NCI-H2196 (cell line): ENCODE data around the gene CDH11.

Experiments used
- DNase-seq: peaks from one replicate; lab custom pipeline; 2025; ENCODE audit not compliant: unreplicated experiment; lab: John Stamatoyannopoulos, UW

Gene CDH11

GRCh38 chr16:65038100-65038499 lies 83.8 kb downstream of the CDH11 start:
- no peak for DNase-seq

GRCh38 chr16:65037556-65037955 lies 84.3 kb downstream of the CDH11 start:
- DNase-seq, result no peak

- DNase-seq, result no peak
Observed at GRCh38 chr16:65034915-65035314, 86.9 kb downstream of the CDH11 start.

- no peak for DNase-seq
Observed at GRCh38 chr16:65032387-65032786, 89.5 kb downstream of the CDH11 start.

GRCh38 chr16:65024767-65025178 lies 97.1 kb downstream of the CDH11 start:
- DNase-seq, result no peak

- no peak for DNase-seq
Observed at GRCh38 chr16:65023802-65024201, 98.1 kb downstream of the CDH11 start.

- no peak for DNase-seq
Observed at GRCh38 chr16:65021852-65022595, 99.8 kb downstream of the CDH11 start.

- DNase-seq, result no peak
Observed at GRCh38 chr16:65016754-65017153, 105.1 kb downstream of the CDH11 start.

GRCh38 chr16:65015599-65015998 lies 106.3 kb downstream of the CDH11 start:
- no peak for DNase-seq

GRCh38 chr16:65012357-65012756 lies 109.5 kb downstream of the CDH11 start:
- no peak for DNase-seq

GRCh38 chr16:65010125-65010524 lies 111.7 kb downstream of the CDH11 start:
- no peak for DNase-seq

- no peak for DNase-seq
Observed at GRCh38 chr16:65005696-65006095, 116.2 kb downstream of the CDH11 start.

GRCh38 chr16:65004570-65004969 lies 117.3 kb downstream of the CDH11 start:
- DNase-seq, result no peak

- no peak for DNase-seq
Observed at GRCh38 chr16:65003621-65004020, 118.2 kb downstream of the CDH11 start.

- no peak for DNase-seq
Observed at GRCh38 chr16:65002265-65002664, 119.6 kb downstream of the CDH11 start.

- DNase-seq, result no peak
Observed at GRCh38 chr16:65000654-65001053, 121.2 kb downstream of the CDH11 start.

- no peak for DNase-seq
Observed at GRCh38 chr16:64997751-64998150, 124.1 kb downstream of the CDH11 start.

GRCh38 chr16:64997121-64997520 lies 124.7 kb downstream of the CDH11 start:
- no peak for DNase-seq

- no peak for DNase-seq
Observed at GRCh38 chr16:64996641-64997040, 125.2 kb downstream of the CDH11 start.

- DNase-seq, result no peak
Observed at GRCh38 chr16:64993464-64993863, 128.4 kb downstream of the CDH11 start.

- no peak for DNase-seq
Observed at GRCh38 chr16:64991001-64991400, 130.9 kb downstream of the CDH11 start.

GRCh38 chr16:64990101-64990500 lies 131.8 kb downstream of the CDH11 start:
- DNase-seq, result no peak

GRCh38 chr16:64989050-64989449 lies 132.8 kb downstream of the CDH11 start:
- no peak for DNase-seq
